ENCODE data around the gene INSC.

The INSC gene

GRCh38 chr11:15227011-15227410 lies 112.3 kb downstream of the INSC start:
- TF ChIP-seq ZFX (IDR thresholded peaks at IDR 0.05) (no peak), CTCF (conservative IDR thresholded peaks at IDR 0.05) (no peak)
- no peak overlapping the region for H3K27ac ChIP-seq

GRCh38 chr11:15228331-15228849 lies 113.7 kb downstream of the INSC start:
- no peak overlapping the region for H3K27ac ChIP-seq
- TF ChIP-seq ZFX (IDR thresholded peaks at IDR 0.05), result no peak
- no peak for TF ChIP-seq CTCF (conservative IDR thresholded peaks at IDR 0.05)

- no peak overlapping the region for H3K27ac ChIP-seq
- TF ChIP-seq CTCF (conservative IDR thresholded peaks at IDR 0.05) (no peak), ZFX (IDR thresholded peaks at IDR 0.05) (no peak)
Observed at GRCh38 chr11:15229069-15229468, 114.3 kb downstream of the INSC start.

GRCh38 chr11:15232496-15232895 lies 117.8 kb downstream of the INSC start:
- TF ChIP-seq CTCF (conservative IDR thresholded peaks at IDR 0.05) (no peak), ZFX (IDR thresholded peaks at IDR 0.05) (no peak)
- no peak overlapping the region for H3K27ac ChIP-seq

- no peak overlapping the region for H3K27ac ChIP-seq
- TF ChIP-seq ZFX (IDR thresholded peaks at IDR 0.05), result no peak
- no peak for TF ChIP-seq CTCF (conservative IDR thresholded peaks at IDR 0.05)
Observed at GRCh38 chr11:15233371-15234165, 118.8 kb downstream of the INSC start.

GRCh38 chr11:15234796-15235195 lies 120.1 kb downstream of the INSC start:
- TF ChIP-seq ZFX (IDR thresholded peaks at IDR 0.05) (no peak), CTCF (conservative IDR thresholded peaks at IDR 0.05) (no peak)
- H3K27ac ChIP-seq, result no peak overlapping the region

GRCh38 chr11:15236559-15236958 lies 121.8 kb downstream of the INSC start:
- TF ChIP-seq CTCF (conservative IDR thresholded peaks at IDR 0.05) (no peak), ZFX (IDR thresholded peaks at IDR 0.05) (no peak)
- H3K27ac ChIP-seq, result no peak overlapping the region
